Left colon (tissue), 2 donors: ENCODE measurements around the gene MAPK13. TPM values are rescaled to one million over a fixed set of nuclear protein-coding genes. Genes with fewer than 3 reads are reported as not detected.

Experiments used
- ATAC-seq: fragments of 200-7000 bp; cut with Tn5 transposase; one replicate; pipeline ENCODE4 v1.9.1; 2020; ENCODE audit warnings: mild to moderate bottlenecking, moderate library complexity
- DNase-seq, 2 donors: peaks; one replicate each; pipeline ENCODE4 v3.0.0-alpha.2; 2020
- intact Hi-C, 2 donors: fragments of 100-400 bp; cut with DNase I in 1 of 2; cut with micrococcal nuclease in 1 of 2; formaldehyde crosslinking; loops; one replicate each; pipeline versions ENCODE4 v1.11.2 to v1.14.0; 2022; cut with DNase I, micrococcal nuclease
- total RNA-seq, 2 donors: library from RNA; stranded (reverse); fragmentation: NEBNext Ultra II Directional; extraction: Animal tissue kit (Norgen Biotek cat#: 25700); gene quantifications; one replicate each; pipeline ENCODE4 v1.2.1, GENCODE V29; 2021
- donor health status: DM: no; HTN: no; CAD: no.
- donor health status: DM: yes; HTN: yes; CAD: no.

MAPK13 gene
- total RNA-seq, 2 donors from 2014 or later, result 184 to 186 TPM

- intact Hi-C loops, result no loop called here
- DNase-seq, result no peak
- ATAC-seq, result no peak
These were observed 19.4 kb upstream of the MAPK13 start for GRCh38 chr6:36110863-36111262.

- no peak for DNase-seq
These were observed 18.8 kb upstream of the MAPK13 start for GRCh38 chr6:36111526-36111925.

GRCh38 chr6:36113049-36113448, 17.3 kb upstream of the MAPK13 start:
- no peak for DNase-seq
- intact Hi-C loops, result no loop called here
- no peak for ATAC-seq

More at GRCh38 chr6:36111526-36111925, 18.8 kb upstream of the MAPK13 start:
- intact Hi-C loops, result no loop called here
- peak; percentile 11 for ATAC-seq

- intact Hi-C loops, result no loop called here
- ATAC-seq (no peak), DNase-seq (no peak)
These were observed 16.6 kb upstream of the MAPK13 start for GRCh38 chr6:36113703-36114102.

GRCh38 chr6:36114798-36115408, 15.4 kb upstream of the MAPK13 start:
- DNase-seq, result no peak
- peak; percentile 65 for ATAC-seq
- intact Hi-C loops, result no loop called here

GRCh38 chr6:36115412-36115811, 14.9 kb upstream of the MAPK13 start:
- DNase-seq (no peak), ATAC-seq (no peak)
- intact Hi-C loops, result no loop called here

- DNase-seq (no peak), ATAC-seq (no peak)
- intact Hi-C loops, result no loop called here
These were observed 14.0 kb upstream of the MAPK13 start for GRCh38 chr6:36116066-36116864.

- ATAC-seq (no peak), DNase-seq (no peak)
- intact Hi-C loops, result no loop called here
These were observed 13.4 kb upstream of the MAPK13 start for GRCh38 chr6:36116943-36117342.

GRCh38 chr6:36117658-36118549, 12.4 kb upstream of the MAPK13 start:
- DNase-seq (no peak), ATAC-seq (no peak)
- intact Hi-C loops, result no loop called here

GRCh38 chr6:36118550-36119107, 11.7 kb upstream of the MAPK13 start:
- ATAC-seq (peak; percentile 55), DNase-seq (peak; percentile 51 to 57)
- intact Hi-C loops, result no loop called here

GRCh38 chr6:36119209-36119608, 11.1 kb upstream of the MAPK13 start:
- ATAC-seq, result no peak
- no peak for DNase-seq
- intact Hi-C loops, result no loop called here

GRCh38 chr6:36120018-36120417, 10.3 kb upstream of the MAPK13 start:
- ATAC-seq, result no peak
- no peak for DNase-seq
- intact Hi-C loops, result no loop called here

GRCh38 chr6:36120539-36120938, 9.8 kb upstream of the MAPK13 start:
- peak; percentile 71 to 72 for DNase-seq
- ATAC-seq, result peak; percentile 59
- intact Hi-C loops, result no loop called here

GRCh38 chr6:36120979-36121786, 9.1 kb upstream of the MAPK13 start:
- ATAC-seq (peak; percentile 73), DNase-seq (peak; percentile 86)
- intact Hi-C loops, result no loop called here

- ATAC-seq, result no peak
- intact Hi-C loops, result no loop called here
These were observed 8.4 kb upstream of the MAPK13 start for GRCh38 chr6:36121787-36122494.

GRCh38 chr6:36122495-36123269, 7.6 kb upstream of the MAPK13 start:
- DNase-seq, result no peak
- intact Hi-C loops, result no loop called here
- no peak for ATAC-seq

More at GRCh38 chr6:36121787-36122494, 8.4 kb upstream of the MAPK13 start:
- no peak for DNase-seq
